ENCODE measurements around the gene RLBP1.
"Not testable (repeated sequence)": the region's sequence is repeated elsewhere in the genome, so short reads cannot be mapped to it uniquely, and the experiment has no call there.

RLBP1 gene

GRCh38 chr15:89221543-89221942 lies at the start of gene RLBP1:
Gene RLBP1 (minus strand): TSS chr15:89221579. CDS start chr15:89218975, 2,604 bp downstream.
- no peak for DNase-seq
- no peak for TF ChIP-seq GATA1 (IDR thresholded peaks at IDR 0.05; ENCODE audit: low read depth, low read length)
- no peak for TF ChIP-seq POLR2A (IDR thresholded peaks at IDR 0.05; ENCODE audit: low read length)

DNA sequence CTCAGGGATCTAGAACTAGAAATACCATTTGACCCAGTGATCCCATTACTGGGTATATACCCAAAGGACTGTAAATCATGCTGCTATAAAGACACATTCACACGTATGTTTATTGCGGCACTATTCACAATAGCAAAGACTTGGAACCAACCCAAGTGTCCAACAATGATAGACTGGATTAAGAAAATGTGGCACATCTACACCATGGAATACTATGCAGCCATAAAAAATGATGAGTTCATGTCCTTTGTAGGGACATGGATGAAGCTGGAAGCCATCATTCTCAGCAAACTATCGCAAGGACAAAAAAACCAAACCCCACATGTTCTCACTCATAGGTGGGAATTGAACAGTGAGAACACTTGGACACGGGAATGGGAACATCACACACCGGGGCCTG lies 28.8 kb upstream of the RLBP1 start:
- DNase-seq, result not testable (repeated sequence)

DNA sequence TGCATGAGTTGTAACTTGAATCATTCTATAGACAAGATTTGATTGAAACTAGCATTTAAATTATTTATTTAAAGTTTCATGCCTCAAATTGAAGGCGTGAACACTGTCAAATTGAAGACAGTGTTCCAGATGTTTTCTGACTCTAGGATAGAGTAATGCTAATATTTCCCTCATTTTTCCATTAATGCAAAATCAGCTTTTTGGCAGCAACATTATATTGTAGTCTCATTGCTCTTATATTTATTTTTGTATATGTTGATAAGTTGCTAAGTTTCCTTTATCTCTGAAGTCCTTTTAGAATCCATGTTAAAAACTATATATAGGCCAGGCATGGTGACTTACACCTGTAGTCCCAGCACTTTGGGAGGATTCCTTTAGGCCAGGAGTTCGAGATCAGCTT lies 27.2 kb upstream of the RLBP1 start:
- TF ChIP-seq POLR2A (IDR thresholded peaks at IDR 0.05; ENCODE audit: low read length), result no peak
- TF ChIP-seq GATA1 (IDR thresholded peaks at IDR 0.05; ENCODE audit: low read depth, low read length), result no peak
- no peak for DNase-seq

- TF ChIP-seq GATA1 (IDR thresholded peaks at IDR 0.05; ENCODE audit: low read depth, low read length) (no peak), POLR2A (IDR thresholded peaks at IDR 0.05; ENCODE audit: low read length) (no peak)
- no peak for DNase-seq
These were observed 26.1 kb upstream of the RLBP1 start for GRCh38 chr15:89247446-89247845.

DNA sequence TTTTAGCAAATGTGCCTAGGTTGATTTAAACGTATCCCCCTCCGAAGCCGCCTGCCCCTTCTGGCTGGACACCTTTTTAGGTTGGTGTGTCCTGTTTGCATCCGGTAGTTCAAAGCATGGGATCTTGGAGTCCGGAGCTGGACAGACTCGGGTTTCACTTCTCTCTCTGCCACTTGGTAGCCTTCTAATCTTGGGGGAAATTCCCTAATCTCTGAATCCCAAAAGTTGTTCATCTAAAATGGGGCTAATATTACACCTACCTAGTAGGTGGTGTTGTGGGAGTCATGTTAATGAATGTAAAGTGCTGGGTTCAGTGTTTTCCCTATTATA lies 23.2 kb upstream of the RLBP1 start:
- TF ChIP-seq POLR2A (IDR thresholded peaks at IDR 0.05; ENCODE audit: low read length), result no peak
- TF ChIP-seq GATA1 (IDR thresholded peaks at IDR 0.05; ENCODE audit: low read depth, low read length), result no peak
- DNase-seq, result no peak

GRCh38 chr15:89243691-89244573 lies 22.6 kb upstream of the RLBP1 start, which contains the start of gene FANCI:
Gene FANCI (plus strand): TSS chr15:89243979. CDS start chr15:89247648, 3,669 bp downstream.
- TF ChIP-seq GATA1 (IDR thresholded peaks at IDR 0.05; ENCODE audit: low read depth, low read length) (no peak), POLR2A (IDR thresholded peaks at IDR 0.05; ENCODE audit: low read length) (peak; percentile 88)
- DNase-seq, result peak; percentile 97

DNA sequence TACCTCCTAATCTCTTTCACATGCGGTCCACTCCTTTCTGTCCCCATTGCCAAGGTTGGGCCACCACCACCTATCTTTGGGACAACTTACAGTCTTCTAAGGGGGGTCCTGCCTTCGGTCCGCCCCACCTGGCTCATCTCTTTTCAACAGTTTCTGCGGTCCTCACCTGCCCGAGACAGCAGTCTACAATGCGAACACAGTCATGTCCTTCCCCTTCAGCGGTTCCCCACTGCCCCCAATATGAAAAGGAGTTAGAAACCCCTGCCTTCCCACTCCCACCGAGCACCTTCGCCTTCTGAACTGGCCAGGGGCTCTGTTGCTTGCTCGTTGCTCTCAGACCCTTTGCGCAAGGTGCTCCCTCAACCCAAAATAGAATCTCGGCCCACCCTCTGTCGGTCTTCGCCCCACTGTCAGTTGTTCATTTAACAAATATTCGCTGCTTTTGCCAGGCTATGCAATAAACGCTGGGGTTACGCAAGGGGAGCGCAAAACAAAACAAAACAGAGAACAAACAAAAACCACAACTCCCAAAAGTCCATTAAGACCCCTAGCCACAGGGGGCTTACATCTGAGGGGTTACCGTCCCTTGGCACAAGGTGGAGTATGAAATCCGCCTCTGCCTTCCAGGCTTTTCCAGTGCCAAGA lies 21.8 kb upstream of the RLBP1 start:
- no peak for DNase-seq

DNA sequence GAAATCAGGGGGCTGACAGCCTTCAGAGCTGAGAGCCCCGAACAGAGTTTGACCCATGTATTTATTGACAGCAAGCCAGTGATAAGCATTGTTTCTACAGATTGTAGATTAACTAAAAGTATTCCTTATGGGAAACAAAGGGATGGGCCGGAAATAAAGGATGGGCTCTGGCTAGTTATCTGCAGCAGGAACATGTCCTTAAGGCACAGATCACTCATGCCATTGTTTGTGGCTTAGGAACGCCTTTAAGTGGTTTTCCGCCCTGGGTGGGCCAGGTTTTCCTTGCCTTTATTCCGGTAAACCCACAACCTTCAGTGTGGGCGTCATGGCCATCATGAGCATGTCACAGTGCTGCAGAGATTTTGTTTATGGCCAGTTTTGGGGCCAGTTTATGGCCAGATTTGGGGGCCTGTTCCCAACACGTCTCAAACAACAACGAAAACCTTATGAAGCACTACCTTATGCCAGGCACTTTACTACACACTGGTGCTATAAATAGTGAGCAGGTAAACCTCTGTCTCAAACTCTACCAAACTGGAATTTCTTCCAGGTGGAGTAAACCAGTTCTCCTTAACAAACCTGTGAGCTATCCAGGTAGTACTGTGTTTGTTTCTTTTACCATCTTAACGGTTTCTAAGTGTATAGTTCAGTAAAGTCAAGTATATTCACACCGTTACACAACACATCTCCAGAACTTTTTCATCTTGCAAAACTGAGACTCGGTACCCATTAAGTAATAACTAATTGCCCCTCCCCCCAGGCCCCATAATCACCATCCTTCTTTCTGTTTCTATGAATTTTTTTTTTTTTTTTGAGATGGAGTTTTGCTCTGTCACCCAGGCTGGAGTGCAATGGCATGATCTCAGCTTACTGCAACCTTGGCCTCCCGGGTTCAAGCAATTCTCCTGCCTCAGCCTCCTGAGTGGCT lies 18.8 kb upstream of the RLBP1 start:
- not testable (repeated sequence) for DNase-seq

More for the DNA sequence above, 21.8 kb upstream of the RLBP1 start:
- TF ChIP-seq POLR2A (IDR thresholded peaks at IDR 0.05; ENCODE audit: low read length), result no peak
- TF ChIP-seq GATA1 (IDR thresholded peaks at IDR 0.05; ENCODE audit: low read depth, low read length), result no peak

DNA sequence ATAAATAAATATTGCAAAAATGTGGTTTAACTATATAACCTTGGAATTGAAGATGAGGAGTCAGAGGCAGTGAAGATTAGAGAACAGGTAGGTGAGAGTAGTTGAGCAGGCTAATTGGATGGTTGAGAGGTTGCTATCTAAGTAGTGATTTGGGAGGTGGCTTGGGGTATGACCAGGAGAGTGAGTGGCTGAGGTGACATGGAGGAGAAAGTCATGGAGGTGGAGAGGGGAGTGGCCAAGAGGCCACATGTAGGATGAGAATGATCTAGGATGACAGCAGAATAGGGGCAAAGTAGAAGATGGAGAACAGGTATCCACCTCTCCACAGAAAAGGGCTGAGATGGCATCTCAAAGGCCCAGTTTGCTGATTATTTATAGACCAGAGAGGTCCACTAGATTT lies 10.5 kb upstream of the RLBP1 start:
- TF ChIP-seq POLR2A (IDR thresholded peaks at IDR 0.05; ENCODE audit: low read length) (no peak), GATA1 (IDR thresholded peaks at IDR 0.05; ENCODE audit: low read depth, low read length) (no peak)

GRCh38 chr15:89230277-89230676 lies 8.9 kb upstream of the RLBP1 start:
- no peak for TF ChIP-seq GATA1 (IDR thresholded peaks at IDR 0.05; ENCODE audit: low read depth, low read length)
- no peak for TF ChIP-seq POLR2A (IDR thresholded peaks at IDR 0.05; ENCODE audit: low read length)

More for the DNA sequence above, 10.5 kb upstream of the RLBP1 start:
- no peak for DNase-seq

DNA sequence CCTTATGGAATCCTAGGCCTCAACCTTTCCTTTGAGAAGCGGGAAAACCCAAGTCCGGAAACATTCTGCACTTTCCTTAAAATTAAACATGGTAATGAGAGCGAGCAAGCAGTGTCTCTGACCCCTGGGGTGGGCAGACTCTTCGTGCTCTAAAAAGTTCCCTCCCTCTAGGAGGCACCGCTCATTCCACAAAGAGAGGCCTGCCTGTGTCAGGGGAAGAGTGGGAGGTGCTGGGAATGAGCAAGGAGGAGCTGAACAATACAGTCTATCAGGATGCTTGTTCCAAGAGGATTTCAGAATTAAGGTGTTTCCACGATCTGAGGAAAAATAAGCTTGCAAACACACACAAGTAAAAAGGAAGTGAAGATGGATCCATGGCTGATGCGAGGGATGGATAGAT lies 6.0 kb upstream of the RLBP1 start:
- TF ChIP-seq GATA1 (IDR thresholded peaks at IDR 0.05; ENCODE audit: low read depth, low read length) (no peak), POLR2A (IDR thresholded peaks at IDR 0.05; ENCODE audit: low read length) (no peak)

More at GRCh38 chr15:89230277-89230676, 8.9 kb upstream of the RLBP1 start:
- no peak for DNase-seq

GRCh38 chr15:89226359-89227221 lies 5.2 kb upstream of the RLBP1 start:
- TF ChIP-seq GATA1 (IDR thresholded peaks at IDR 0.05; ENCODE audit: low read depth, low read length) (no peak), POLR2A (IDR thresholded peaks at IDR 0.05; ENCODE audit: low read length) (no peak)
- DNase-seq, result peak; percentile 61 to 82

More for the DNA sequence above, 6.0 kb upstream of the RLBP1 start:
- DNase-seq, result no peak

- DNase-seq, result no peak
- TF ChIP-seq POLR2A (IDR thresholded peaks at IDR 0.05; ENCODE audit: low read length) (no peak), GATA1 (IDR thresholded peaks at IDR 0.05; ENCODE audit: low read depth, low read length) (no peak)
These were observed 4.2 kb upstream of the RLBP1 start for GRCh38 chr15:89225588-89225987.

Data from erythroblast (primary cell).